ENCODE results near the gene KCNH4.
A peak's percentile ranks its signal among the peaks of the same experiment; 100 is the strongest.

Gene KCNH4

DNA sequence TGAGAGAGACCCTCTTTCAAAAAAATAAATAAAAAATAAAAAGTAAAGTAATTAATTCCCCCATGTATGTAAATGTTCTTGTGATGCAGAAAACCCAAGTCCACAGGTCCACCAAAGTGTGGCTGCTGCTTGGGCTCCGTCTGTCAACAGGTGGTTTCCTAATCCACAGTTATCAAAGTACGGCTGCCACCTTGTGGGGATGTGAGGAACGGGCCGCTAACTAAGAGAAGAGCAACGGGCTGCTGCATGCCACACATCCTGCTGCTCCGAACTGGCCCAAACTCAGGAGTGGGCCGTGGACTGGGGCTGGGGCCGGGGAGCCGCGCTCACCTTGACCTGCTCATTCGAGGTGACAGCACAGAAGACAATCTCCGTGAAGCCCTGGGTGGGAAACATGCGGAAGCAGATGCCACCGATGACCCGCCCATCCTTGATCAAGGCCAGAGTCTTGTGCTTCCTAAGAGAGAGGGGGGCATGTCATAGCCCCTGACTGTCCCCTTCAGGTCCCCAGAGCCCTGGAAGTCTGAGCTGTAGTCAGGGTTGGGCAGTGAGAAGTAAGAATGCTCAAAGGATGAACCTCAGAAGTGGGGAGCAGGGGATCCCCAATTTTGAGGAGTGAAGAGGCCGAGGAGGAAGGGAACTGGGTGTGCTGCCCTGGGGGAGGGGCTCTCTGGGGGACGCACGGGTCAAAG is 64.1 kb downstream of the KCNH4 start:
- peak; percentile 94 for DNase-seq

GRCh38 chr17:42114118-42114517 is 66.8 kb downstream of the KCNH4 start:
- no peak for DNase-seq

- DNase-seq, result no peak
Measured at GRCh38 chr17:42113293-42114069, 67.5 kb downstream of the KCNH4 start.

DNA sequence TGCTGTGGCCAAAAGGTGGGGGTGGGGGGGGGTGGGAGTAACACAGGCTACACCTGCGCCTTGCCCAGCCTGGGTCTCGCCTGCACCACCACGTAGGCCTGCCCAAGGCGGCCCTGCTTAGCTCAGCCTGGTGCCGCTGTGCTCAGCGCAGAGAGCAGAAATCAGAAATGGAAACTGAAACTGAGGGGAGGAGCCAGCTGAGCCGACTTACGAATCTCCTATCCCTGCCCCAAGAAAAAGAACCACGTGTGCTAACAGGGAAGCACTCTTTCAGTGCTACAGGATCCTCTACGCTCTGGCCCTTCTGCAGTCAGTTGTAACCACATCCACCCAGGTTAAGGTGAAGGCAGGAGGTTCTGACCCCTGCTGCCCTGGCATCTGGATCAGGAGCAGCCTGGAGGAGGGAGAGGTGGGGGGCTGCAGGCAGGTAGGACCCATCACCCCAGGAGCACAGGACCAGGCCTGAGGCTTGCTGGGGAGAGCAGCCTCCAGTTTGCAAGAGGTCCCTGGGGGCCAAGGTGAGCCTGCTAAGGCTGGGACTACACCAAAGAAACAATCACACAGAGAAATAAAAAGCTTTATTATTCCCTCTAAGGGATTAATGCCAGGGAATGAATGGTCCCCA is 68.3 kb downstream of the KCNH4 start, which contains the start of gene DHX58:
Gene DHX58, minus strand, starts transcription at position 163 of the 625 bp plus-strand sequence. CDS start 822 bp downstream, outside the sequence.
- peak; percentile 68 for DNase-seq

DNA sequence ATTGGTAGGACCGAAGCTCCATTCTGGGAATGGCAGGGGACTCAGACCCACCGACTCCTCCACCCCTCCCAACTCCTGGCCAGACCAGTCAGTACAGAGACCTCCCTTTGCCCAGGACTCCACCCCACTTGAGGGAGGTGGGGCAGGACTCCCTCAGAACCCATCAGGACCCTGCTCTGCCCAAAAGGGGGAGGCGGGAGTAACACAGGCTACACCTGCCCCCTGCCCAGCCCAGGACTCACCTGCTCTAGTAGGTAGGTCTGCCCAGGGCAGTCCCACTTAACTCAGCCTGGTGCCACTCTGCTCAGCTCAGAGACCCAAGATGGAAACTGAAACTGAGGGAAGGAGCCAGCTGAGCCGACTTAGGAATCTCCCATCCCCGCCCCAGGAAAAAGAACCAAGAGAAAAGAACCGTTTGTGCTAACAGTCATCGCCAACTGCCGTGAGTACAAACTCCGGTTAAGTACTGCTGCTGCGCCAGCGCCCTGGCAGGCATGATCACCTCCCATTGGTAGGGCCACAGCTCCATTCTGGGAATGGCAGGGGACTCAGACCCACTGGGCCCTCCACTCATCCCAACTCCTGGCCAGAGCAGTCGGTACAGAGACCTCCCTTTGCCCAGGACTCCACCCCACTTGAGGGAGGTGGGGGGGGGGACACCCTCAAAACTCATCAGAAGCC is 68.9 kb downstream of the KCNH4 start:
- peak; percentile 19 for DNase-seq

DNA sequence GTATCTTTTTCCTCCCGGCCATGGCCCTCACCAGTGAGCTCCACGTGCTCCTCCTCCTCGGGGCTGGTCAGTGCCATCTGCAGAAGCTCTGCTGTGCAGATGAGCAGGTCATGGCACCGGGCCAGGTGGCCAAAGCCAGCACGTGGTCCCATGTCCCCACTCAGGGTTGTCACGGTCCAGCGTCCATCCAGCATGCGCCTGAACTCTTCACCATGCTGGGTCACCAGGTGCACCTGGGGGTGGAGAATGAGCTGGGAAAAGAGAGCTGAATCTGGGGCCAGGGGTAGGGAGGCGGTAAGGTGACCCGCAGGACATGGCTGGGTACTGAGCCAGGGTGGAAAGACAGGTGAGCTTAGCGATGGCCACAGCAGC is 69.7 kb downstream of the KCNH4 start:
- no peak for DNase-seq

DNA sequence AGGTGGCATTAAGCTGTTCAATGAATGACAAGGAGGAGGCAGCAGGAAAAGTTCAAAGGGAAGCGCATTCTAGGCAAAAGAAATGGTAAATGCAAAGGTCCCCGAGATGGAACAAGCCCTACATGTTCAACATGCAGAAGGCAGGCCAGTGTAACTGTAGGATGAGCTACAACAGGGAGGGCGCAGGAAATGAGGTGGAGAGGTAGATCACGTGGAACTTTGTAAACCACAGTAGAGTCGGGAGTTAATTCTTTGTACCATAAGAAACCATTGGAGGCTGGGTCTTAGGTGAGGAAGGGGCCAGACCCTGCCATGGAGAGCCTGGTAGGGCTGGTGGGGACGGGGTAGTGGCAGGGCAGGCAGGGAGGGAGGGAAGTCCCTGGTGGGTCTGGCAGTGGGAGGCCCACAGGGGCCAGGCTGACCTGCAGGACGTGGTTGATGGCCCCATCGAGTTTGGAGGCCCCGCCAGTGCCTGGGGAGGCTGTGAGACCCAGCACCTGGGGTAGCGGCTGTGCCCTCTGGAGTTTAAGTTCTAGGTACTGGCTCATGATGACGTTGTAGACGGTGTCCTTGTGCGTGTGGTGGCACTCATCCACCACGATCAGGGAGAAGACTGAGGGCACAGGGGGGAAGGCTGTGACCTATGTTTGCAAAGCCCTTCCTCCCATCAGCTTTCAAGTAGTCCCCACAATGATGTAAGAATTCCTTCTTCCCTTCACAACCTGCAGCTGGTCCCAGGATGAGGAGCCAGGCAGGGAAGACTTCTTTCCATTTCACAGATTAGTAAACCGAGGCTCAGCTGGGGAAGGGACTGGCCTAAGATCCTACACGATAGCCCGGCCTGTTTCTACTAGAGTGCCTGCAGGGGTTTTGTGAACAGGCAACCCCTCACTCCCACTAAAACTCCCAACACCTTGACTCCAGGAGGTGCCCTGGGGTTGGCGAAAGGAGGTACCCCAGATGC is 70.4 kb downstream of the KCNH4 start:
- no peak for DNase-seq

DNA sequence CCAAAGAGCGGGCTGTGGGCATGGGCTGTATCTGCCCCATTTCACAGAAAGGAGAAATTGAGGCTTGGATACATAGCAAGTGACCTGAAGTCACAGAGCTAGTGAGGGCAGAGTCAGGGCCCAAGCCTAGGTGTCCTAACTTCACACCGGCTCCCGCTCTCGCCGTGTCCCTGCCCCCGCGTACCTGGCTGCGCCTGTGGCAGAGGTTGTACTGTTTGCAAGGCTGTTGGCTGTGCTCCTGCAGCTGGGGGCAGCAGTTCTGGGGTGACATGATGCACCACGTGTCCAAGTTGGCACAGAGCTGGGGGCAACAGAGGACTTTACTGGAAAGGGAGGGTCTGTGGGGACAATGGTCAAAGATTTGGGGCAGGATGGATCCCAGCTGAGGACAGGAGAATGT is 71.9 kb downstream of the KCNH4 start:
- DNase-seq, result no peak

GRCh38 chr17:42107597-42108576 is 73.1 kb downstream of the KCNH4 start:
- DNase-seq, result peak; percentile 93

- no peak for DNase-seq
Measured at GRCh38 chr17:42107124-42107523, 73.8 kb downstream of the KCNH4 start.
